ENCODE measurements around the gene DPP7. TPM values are rescaled to one million over a fixed set of nuclear protein-coding genes. Genes with fewer than 3 reads are reported as not detected.

Gene DPP7
- total and polyA plus RNA-seq, 2 experiments from 2014 or later = 19.7 to 26.8 TPM

DNA sequence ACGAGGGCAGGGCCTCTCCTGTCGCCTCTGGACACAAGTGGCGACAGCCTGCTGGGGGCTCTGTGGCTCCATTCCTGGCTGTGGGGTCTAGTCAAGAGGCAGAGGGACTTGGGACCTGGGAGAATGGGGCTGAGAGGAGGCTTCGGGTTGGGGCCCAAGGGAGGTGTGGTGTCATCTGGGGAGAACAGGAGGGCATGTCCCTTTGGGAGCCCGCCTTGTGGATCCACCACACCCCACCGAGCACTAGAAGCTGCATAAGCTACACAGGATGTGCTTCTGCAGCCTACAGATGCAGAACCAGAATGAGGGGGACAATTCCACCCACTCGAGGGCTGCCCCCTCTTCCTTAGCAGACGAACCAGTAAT lies 31.6 kb downstream of the DPP7 start (continued):
- TF ChIP-seq JUNB (IDR thresholded peaks at IDR 0.05; ENCODE audit: unreplicated experiment) (no peak), REST (IDR thresholded peaks at IDR 0.05; ENCODE audit: unreplicated experiment) (no peak), ZNF331 (CRISPR knock-in tag; IDR thresholded peaks at IDR 0.05; ENCODE audit: low read depth) (no peak), POLR2AphosphoS5 (IDR thresholded peaks at IDR 0.05; ENCODE audit: low read depth) (no peak)
- TF ChIP-seq, protein P1, sequence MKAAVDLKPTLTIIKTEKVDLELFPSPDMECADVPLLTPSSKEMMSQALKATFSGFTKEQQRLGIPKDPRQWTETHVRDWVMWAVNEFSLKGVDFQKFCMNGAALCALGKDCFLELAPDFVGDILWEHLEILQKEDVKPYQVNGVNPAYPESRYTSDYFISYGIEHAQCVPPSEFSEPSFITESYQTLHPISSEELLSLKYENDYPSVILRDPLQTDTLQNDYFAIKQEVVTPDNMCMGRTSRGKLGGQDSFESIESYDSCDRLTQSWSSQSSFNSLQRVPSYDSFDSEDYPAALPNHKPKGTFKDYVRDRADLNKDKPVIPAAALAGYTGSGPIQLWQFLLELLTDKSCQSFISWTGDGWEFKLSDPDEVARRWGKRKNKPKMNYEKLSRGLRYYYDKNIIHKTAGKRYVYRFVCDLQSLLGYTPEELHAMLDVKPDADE (IDR thresholded peaks at IDR 0.05) = no peak

DNA sequence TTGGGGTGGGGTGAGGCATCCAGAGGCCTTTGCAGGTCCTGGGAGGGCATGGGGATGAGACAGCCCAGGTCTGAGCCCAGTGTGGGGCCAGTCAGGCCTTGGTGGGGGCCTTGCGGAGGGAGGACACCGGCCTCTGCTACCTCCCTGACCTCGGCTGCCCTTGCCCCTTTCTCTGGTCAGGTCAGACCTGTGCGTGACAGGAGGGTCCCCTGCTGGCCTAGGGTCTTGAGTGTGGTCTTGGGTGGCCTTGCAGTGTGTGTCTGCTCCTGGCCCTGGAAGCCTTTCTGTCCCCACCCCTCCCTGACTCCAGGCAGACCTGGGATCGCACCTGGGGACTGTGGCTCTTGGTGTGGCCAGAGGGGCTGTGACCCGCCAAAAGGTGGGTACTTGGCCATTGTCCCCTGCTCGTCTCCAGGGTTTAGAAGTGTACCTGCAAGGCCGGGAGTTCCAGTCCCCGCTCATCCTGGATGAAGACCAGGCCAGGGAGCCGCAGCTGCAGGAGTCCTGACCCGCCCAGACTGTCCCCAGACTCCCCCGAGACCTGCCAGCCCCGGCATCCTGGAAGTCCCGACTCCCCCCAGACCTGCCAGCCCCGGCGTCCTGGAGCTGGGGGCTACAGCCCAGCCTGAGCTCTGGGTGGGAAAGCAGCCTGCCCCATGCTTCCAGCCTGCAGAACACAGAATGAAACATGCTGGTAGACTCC lies 32.2 kb downstream of the DPP7 start:
- TF ChIP-seq, protein P2, sequence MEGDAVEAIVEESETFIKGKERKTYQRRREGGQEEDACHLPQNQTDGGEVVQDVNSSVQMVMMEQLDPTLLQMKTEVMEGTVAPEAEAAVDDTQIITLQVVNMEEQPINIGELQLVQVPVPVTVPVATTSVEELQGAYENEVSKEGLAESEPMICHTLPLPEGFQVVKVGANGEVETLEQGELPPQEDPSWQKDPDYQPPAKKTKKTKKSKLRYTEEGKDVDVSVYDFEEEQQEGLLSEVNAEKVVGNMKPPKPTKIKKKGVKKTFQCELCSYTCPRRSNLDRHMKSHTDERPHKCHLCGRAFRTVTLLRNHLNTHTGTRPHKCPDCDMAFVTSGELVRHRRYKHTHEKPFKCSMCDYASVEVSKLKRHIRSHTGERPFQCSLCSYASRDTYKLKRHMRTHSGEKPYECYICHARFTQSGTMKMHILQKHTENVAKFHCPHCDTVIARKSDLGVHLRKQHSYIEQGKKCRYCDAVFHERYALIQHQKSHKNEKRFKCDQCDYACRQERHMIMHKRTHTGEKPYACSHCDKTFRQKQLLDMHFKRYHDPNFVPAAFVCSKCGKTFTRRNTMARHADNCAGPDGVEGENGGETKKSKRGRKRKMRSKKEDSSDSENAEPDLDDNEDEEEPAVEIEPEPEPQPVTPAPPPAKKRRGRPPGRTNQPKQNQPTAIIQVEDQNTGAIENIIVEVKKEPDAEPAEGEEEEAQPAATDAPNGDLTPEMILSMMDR (conservative IDR thresholded peaks at IDR 0.05; ENCODE audit: low read depth in 2 of 2) = no peak
- TF ChIP-seq ZNF114 (CRISPR knock-in tag; IDR thresholded peaks at IDR 0.05) = no peak
- TF ChIP-seq ZNF462 (CRISPR knock-in tag; IDR thresholded peaks at IDR 0.05) = no peak
- no peak for TF ChIP-seq CREB1 (CRISPR knock-in tag; IDR thresholded peaks at IDR 0.05; ENCODE audit: low read depth)
- Histone ChIP-seq H4K20me1 (replicated peaks; ENCODE audit: insufficient read depth) (0 out of 2 replicates have a peak, but pooled peaks cover 6% of the 10 kb centered on the region), H3K27me3 (ENCODE audit: insufficient read depth) (peaks cover 31% of the 10 kb centered on the region), H3K4me2 (no peak overlapping the region), H3K36me3 (ENCODE audit: insufficient read depth) (no peaks in the 10 kb centered on the region), H3K79me2 (replicated peaks; ENCODE audit: insufficient read depth) (no peaks in the 10 kb centered on the region), H3K9me2 (ENCODE audit: insufficient read depth) (no peaks in the 10 kb centered on the region), H2AFZ (no peak overlapping the region), H3K27ac (ENCODE audit: low read depth) (no peak overlapping the region), H3F3A (replicated peaks; ENCODE audit: low read depth) (peaks cover 24% of the 10 kb centered on the region; the same call in 1 of the 2 replicates), H3K4me1 (ENCODE audit: insufficient read depth) (peaks cover 4% of the 10 kb centered on the region), H3K4me3 (no peak overlapping the region)
- no peak for ATAC-seq
- no peaks in the 10 kb centered on the region for H3K36me3 Mint-ChIP-seq (ENCODE audit: low read depth)
- H3K27me3 Mint-ChIP-seq (ENCODE audit: insufficient read depth, low read depth, poor library complexity) = peaks cover 39% of the 10 kb centered on the region
- H3K9me3 Mint-ChIP-seq = no peaks in the 10 kb centered on the region; the same call in 2 of the 3 replicates
- peaks cover 7% of the 10 kb centered on the region for H3K4me1 Mint-ChIP-seq
- H3K27ac Mint-ChIP-seq = no peak overlapping the region
- H3K4me3 Mint-ChIP-seq = no peak overlapping the region
- DNase-seq (ENCODE audit: low spot score) = no peak
